ENCODE results near the gene RAN. TPM values are rescaled to one million over a fixed set of nuclear protein-coding genes. Genes with fewer than 3 reads are reported as not detected.
A peak's percentile ranks its signal among the peaks of the same experiment; 100 is the strongest.

Gene RAN
- total RNA-seq, 4 donors from 2014 or later, result 88.3 to 161 (median 148) TPM

GRCh38 chr12:130835436-130835835, 36.4 kb upstream of the RAN start:
- 89 to 90% methylated on average over 6 of the region's 6 CpGs for WGBS, 2 donors
- TF ChIP-seq POLR2A (IDR thresholded peaks at IDR 0.05) (no peak), CTCF (IDR thresholded peaks at IDR 0.05) (no peak)
- intact Hi-C loops (cut with DNase I; ENCODE audit: low total_unique reads), result no loop called here

GRCh38 chr12:130838284-130838950, 33.4 kb upstream of the RAN start:
- TF ChIP-seq CTCF (IDR thresholded peaks at IDR 0.05) (no peak), POLR2A (IDR thresholded peaks at IDR 0.05) (no peak)
- intact Hi-C loops (cut with DNase I; ENCODE audit: low total_unique reads), result no loop called here
- H3K4me3 ChIP-seq (ENCODE audit: low read depth, poor library complexity, severe bottlenecking), result peak overlapping the region; percentile 60
- DNase-seq (ENCODE audit: low spot score in 2 of 2), result peak; percentile 19 to 87
- 6% methylated on average over 18 to 22 of the region's 38 CpGs for WGBS, 2 donors

More at GRCh38 chr12:130835436-130835835, 36.4 kb upstream of the RAN start:
- peak in 1 of 2 donors; percentile 49 for DNase-seq (ENCODE audit: low spot score in 2 of 2)
- no peak overlapping the region for H3K4me3 ChIP-seq (ENCODE audit: low read depth, poor library complexity, severe bottlenecking)

- peak; percentile 76 to 96 for DNase-seq (ENCODE audit: low spot score in 2 of 2)
- 1% methylated on average over 31 to 70 of the region's 79 CpGs for WGBS, 2 donors
- no peak for TF ChIP-seq CTCF (IDR thresholded peaks at IDR 0.05)
- TF ChIP-seq POLR2A (IDR thresholded peaks at IDR 0.05), result no peak
- H3K4me3 ChIP-seq (ENCODE audit: low read depth, poor library complexity, severe bottlenecking), result peak within 1 kb of the TSS; percentile 60
- intact Hi-C loops (cut with DNase I; ENCODE audit: low total_unique reads), result no loop called here
Measured at GRCh38 chr12:130838951-130839769, 32.7 kb upstream of the RAN start, which contains the start of gene STX2. STX2 (minus strand) TSS chr12:130839250; CDS start chr12:130839099, 151 bp downstream.

- DNase-seq (ENCODE audit: low spot score in 2 of 2), result peak in 1 of 2 donors; percentile 78
- TF ChIP-seq CTCF (IDR thresholded peaks at IDR 0.05) (no peak), POLR2A (IDR thresholded peaks at IDR 0.05) (no peak)
- intact Hi-C loops (cut with DNase I; ENCODE audit: low total_unique reads), result no loop called here
- H3K4me3 ChIP-seq (ENCODE audit: low read depth, poor library complexity, severe bottlenecking), result no peak overlapping the region
- WGBS, 2 donors, result 72 to 74% methylated on average over 11 of the region's 11 CpGs
Measured at GRCh38 chr12:130839770-130840404, 32.0 kb upstream of the RAN start.

- no peak for TF ChIP-seq POLR2A (IDR thresholded peaks at IDR 0.05)
- TF ChIP-seq CTCF (IDR thresholded peaks at IDR 0.05), result no peak
- DNase-seq (ENCODE audit: low spot score in 2 of 2), result no peak
- intact Hi-C loops (cut with DNase I; ENCODE audit: low total_unique reads), result no loop called here
- H3K4me3 ChIP-seq (ENCODE audit: low read depth, poor library complexity, severe bottlenecking), result no peak overlapping the region
Measured at GRCh38 chr12:130846369-130846768, 25.5 kb upstream of the RAN start.
